Measurements from ENCODE around the gene NT5DC4. TPM values are rescaled to one million over a fixed set of nuclear protein-coding genes. Genes with fewer than 3 reads are reported as not detected.

NT5DC4 gene
- total RNA-seq, 1 experiment from 2014 or later = not detected

- H3K27me3 ChIP-seq (ENCODE audit: control insufficient read depth, insufficient read depth, low read length) = no peaks in the 10 kb centered on the region
- intact Hi-C loops (cut with micrococcal nuclease; ENCODE audit: unreplicated experiment) = no loop called here
- CTCF ChIA-PET = interaction anchor here (0.6 to 1.4 kb wide), 2 partner anchors 43 to 210 kb away, joined by 3 read pairs; no protein-coding TSS in a partner anchor
- no peak for DNase-seq (ENCODE audit: low read depth, low spot score)
- no peak overlapping the region for H3K27ac ChIP-seq (ENCODE audit: low read length)
- no TSS peak for BruUV-seq (replicated peaks)
- POLR2A ChIA-PET = no interaction called here
- no peak for ATAC-seq
- H3K36me3 ChIP-seq (ENCODE audit: control insufficient read depth, insufficient read depth, low read length) = no peaks in the 10 kb centered on the region
- no peaks in the 10 kb centered on the region for H3K9me3 ChIP-seq (ENCODE audit: control insufficient read depth, insufficient read depth, low read depth, low read length)
- TF ChIP-seq SIN3A (IDR thresholded peaks at IDR 0.05; ENCODE audit: borderline replicate concordance, insufficient read depth, low read depth, low read length) = no peak
- TF ChIP-seq TCF7L2 (IDR thresholded peaks at IDR 0.05; ENCODE audit: low read depth, low read length) = no peak
- no peak for TF ChIP-seq POLR2AphosphoS5 (IDR thresholded peaks at IDR 0.05; ENCODE audit: low read depth, low read length)
- TF ChIP-seq REST (IDR thresholded peaks at IDR 0.05; ENCODE audit: insufficient read depth in 1 of 2, low read depth in 2 of 2, low read length in 1 of 2) = no peak
- TF ChIP-seq CTCF (IDR thresholded peaks at IDR 0.05) = no peak
- H3K4me3 ChIP-seq (ENCODE audit: low read depth in 2 of 2, low read length in 2 of 2) = no peak overlapping the region
- in situ Hi-C loops (cut with HindIII; ENCODE audit: low pct_unique_long_range_greater_than_20kb, low sequenced_read_pairs) = no loop called here
- no peaks in the 10 kb centered on the region for H3K4me1 ChIP-seq (ENCODE audit: control insufficient read depth, insufficient read depth, low read length)
Measured at GRCh38 chr2:112684415-112684775, 36.4 kb upstream of the NT5DC4 start.

- ChIA-PET POLR2A (no interaction called here), CTCF (interaction anchor here (0.7 to 1.0 kb wide), 2 partner anchors 40 to 46 kb away, joined by 5 read pairs; no protein-coding TSS in a partner anchor)
- H3K36me3 ChIP-seq (ENCODE audit: control insufficient read depth, insufficient read depth, low read length) = no peaks in the 10 kb centered on the region
- TF ChIP-seq SIN3A (IDR thresholded peaks at IDR 0.05; ENCODE audit: borderline replicate concordance, insufficient read depth, low read depth, low read length) (no peak), REST (IDR thresholded peaks at IDR 0.05; ENCODE audit: insufficient read depth in 1 of 2, low read depth in 2 of 2, low read length in 1 of 2) (no peak), TCF7L2 (IDR thresholded peaks at IDR 0.05; ENCODE audit: low read depth, low read length) (no peak), POLR2AphosphoS5 (IDR thresholded peaks at IDR 0.05; ENCODE audit: low read depth, low read length) (no peak), CTCF (IDR thresholded peaks at IDR 0.05) (no peak; the same call in 1 of the 2 replicates)
- H3K4me3 ChIP-seq (ENCODE audit: low read depth in 2 of 2, low read length in 2 of 2) = no peak overlapping the region
- no peak overlapping the region for H3K27ac ChIP-seq (ENCODE audit: low read length)
- in situ Hi-C loops (cut with HindIII; ENCODE audit: low pct_unique_long_range_greater_than_20kb, low sequenced_read_pairs) (no loop called here), intact Hi-C loops (cut with micrococcal nuclease; ENCODE audit: unreplicated experiment) (no loop called here)
- H3K27me3 ChIP-seq (ENCODE audit: control insufficient read depth, insufficient read depth, low read length) = no peaks in the 10 kb centered on the region
- no peaks in the 10 kb centered on the region for H3K4me1 ChIP-seq (ENCODE audit: control insufficient read depth, insufficient read depth, low read length)
- BruUV-seq (replicated peaks) = no TSS peak
- H3K9me3 ChIP-seq (ENCODE audit: control insufficient read depth, insufficient read depth, low read depth, low read length) = no peaks in the 10 kb centered on the region
- ATAC-seq (no peak), DNase-seq (ENCODE audit: low read depth, low spot score) (no peak)
Measured at GRCh38 chr2:112685271-112685884, 35.4 kb upstream of the NT5DC4 start.

Measured in Panc1 (cell line).